KOPT-K1 (cell line): Measurements from ENCODE around the gene C2CD4C.
"Not testable (repeated sequence)": the region's sequence is repeated elsewhere in the genome, so short reads cannot be mapped to it uniquely, and the experiment has no call there.

Experiments
- H3K27ac ChIP-seq: fragments of 200-600 bp; sonication (generic); 2 replicates; pipeline ENCODE4 v1.5.1; 2016; ENCODE audit warnings: antibody characterized with exemption, mild to moderate bottlenecking, low read depth, low read length; ENCODE audit not compliant: poor library complexity, severe bottlenecking
- H3K36me3 ChIP-seq: fragments of 200-600 bp; sonication (generic); 2 replicates; pipeline ENCODE4 v1.5.1; 2017; ENCODE audit warnings: antibody characterized with exemption, mild to moderate bottlenecking, low read length, moderate library complexity; ENCODE audit not compliant: insufficient read depth
- H3K9me3 ChIP-seq: fragments of 200-600 bp; sonication (generic); 2 replicates; pipeline ENCODE4 v1.5.1; 2017; ENCODE audit warnings: antibody characterized with exemption, low read length, mild to moderate bottlenecking; ENCODE audit not compliant: insufficient read depth, poor library complexity, severe bottlenecking

Gene C2CD4C

DNA sequence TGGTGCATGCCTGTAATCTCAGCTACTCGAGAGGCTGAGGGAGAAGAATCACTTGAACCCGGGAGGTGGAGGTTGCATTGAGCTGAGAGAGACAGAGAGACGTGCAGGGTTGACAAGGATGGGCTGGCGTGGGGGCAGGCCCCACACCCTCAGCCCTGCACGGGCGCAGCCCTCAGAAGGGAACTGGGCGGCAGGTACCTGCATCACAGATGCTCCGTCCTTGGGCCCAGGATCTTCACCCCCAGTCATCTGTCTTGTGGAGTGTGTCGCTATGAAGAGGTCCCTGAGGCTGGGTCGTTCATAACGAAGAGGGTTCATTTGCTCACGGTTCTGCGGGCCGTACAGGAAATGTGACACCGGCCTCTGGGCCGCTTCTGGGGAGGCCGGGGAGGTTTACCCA lies 20.3 kb downstream of the C2CD4C start:
- Histone ChIP-seq H3K27ac (no peak overlapping the region), H3K36me3 (no peaks in the 10 kb centered on the region), H3K9me3 (no peaks in the 10 kb centered on the region)

DNA sequence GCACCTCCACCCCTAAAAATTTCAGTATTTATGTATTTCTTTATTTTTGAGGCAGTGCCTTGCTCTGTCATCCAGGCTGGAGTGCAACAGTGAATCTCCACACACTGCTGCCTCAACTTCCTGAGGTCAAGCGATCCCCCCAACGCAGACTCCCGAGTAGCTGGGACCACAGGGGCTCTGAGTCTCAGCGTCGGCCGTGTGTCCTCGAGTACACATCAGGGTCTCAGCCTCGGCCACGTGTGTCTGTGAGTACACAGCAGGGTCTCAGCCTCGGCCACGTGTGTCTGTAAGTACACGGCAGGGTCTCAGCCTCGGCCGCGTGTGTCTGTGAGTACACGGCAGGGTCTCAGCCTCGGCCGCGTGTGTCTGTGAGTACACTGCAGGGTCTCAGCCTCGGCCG lies 21.2 kb downstream of the C2CD4C start:
- H3K36me3 ChIP-seq, result no peaks in the 10 kb centered on the region
- no peaks in the 10 kb centered on the region for H3K9me3 ChIP-seq
- no peak overlapping the region for H3K27ac ChIP-seq

DNA sequence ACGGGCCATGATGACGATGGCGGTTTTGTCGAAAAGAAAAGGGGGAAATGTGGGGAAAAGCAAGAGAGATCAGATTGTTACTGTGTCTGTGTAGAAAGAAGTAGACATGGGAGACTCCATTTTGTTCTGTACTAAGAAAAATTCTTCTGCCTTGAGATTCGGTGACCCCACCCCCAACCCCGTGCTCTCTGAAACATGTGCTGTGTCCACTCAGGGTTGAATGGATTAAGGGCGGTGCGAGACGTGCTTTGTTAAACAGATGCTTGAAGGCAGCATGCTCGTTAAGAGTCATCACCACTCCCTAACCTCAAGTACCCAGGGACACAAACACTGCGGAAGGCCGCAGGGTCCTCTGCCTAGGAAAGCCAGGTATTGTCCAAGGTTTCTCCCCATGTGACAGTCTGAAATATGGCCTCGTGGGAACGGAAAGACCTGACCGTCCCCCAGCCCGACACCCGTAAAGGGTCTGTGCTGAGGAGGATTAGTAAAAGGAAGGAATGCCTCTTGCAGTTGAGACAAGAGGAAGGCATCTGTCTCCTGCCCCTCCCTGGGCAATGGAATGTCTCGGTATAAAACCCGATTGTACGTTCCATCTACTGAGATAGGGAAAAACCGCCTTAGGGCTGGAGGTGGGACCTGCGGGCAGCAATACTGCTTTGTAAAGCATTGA lies 22.2 kb downstream of the C2CD4C start:
- H3K27ac ChIP-seq, H3K9me3 ChIP-seq, H3K36me3 ChIP-seq: not testable (repeated sequence)

DNA sequence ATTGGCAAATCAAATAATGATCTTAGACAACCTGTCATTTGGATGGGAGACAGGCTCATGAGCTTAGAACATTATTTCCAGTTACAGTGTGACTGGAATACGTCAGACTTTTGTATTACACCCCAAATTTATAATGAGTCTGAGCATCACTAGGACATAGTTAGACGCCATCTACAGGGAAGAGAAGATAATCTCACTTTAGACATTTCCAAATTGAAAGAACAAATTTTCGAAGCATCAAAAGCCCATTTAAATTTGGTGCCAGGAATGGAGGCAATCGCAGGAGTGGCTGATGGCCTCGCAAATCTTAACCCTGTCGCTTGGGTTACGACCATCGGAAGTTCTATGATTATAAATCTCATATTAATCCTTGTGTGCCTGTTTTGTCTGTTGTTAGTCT lies 22.8 kb downstream of the C2CD4C start:
- H3K27ac ChIP-seq, H3K9me3 ChIP-seq, H3K36me3 ChIP-seq: not testable (repeated sequence)

DNA sequence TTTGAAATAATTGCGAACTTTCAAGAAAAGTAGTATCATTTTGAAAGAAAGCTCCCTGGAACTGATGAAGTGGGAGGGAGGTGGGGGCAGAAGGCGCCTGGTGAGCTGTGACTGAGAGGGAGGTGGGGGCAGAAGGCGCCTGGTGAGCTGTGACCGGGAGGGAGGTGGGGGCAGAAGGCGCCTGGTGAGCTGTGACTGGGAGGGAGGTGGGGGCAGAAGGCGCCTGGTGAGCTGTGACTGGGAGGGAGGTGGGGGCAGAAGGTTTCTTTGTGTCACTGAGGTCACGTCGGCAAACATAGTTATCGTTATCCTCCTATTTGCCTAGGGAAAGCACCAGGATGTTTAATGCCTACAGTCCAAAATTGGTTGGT lies 24.2 kb downstream of the C2CD4C start:
- no peak overlapping the region for H3K27ac ChIP-seq
- no peaks in the 10 kb centered on the region for H3K9me3 ChIP-seq
- no peaks in the 10 kb centered on the region for H3K36me3 ChIP-seq

DNA sequence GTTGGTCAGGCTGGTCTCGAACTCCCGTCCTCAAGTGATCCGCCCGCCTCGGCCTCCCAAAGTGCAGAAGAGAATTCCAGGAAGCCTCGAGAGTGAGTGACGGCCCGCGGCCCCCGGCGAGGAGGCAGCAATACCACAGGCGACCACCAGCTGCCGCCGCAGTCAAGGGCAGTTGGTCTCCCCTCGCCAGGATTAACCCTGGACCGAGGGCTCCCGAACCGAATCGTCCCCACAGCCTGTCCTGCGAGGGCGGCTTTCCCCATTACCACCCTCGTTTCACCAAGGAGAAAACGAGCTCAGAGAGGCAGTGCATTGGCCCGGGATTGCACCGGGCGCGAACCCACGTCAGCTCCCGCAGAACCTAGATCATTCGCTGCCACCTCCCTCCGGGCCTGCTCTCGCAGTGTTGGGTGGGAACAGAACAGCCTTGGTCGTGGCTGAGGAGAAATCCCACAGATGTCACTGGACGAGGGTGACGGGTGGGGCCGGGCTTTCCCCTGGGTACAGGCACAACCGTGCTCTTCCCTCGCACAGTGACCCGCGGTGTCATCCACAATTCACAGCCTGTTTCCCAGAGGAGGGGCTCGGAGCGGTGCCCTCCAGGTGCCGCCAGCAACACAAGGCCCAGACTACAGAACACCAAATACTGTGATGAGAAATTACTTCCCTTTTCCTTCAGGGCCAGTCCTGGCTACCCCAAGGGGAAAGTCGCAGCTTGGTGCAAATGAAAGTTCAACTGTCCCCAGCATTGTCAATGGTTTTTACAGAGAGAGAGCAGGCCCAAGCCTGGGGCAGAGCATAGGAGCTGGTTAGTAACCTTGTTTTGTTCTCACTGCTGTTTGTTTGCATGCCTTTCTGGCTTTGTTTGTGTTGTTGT lies 24.8 kb downstream of the C2CD4C start:
- Histone ChIP-seq H3K36me3 (no peaks in the 10 kb centered on the region), H3K27ac (no peak overlapping the region), H3K9me3 (no peaks in the 10 kb centered on the region)

DNA sequence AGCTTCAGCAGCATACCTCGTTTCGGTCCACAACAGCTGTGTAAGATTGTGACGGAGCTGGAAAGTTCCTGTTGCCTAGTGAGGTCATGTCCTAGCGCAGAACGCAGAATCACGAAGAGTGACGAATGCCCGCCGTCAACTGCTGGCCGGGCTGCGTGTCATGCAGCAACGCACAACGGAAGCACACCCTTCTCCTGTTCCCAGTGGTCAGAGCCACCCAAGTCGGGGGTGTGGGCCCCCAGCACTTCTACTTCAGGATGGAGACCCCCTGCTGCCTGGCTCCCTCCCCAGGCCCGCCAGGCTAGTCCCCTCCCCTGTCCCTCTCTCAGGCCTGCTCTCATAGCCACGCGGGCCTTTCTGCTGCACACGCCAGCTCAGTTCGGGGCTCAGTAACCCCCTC lies 25.9 kb downstream of the C2CD4C start:
- Histone ChIP-seq H3K36me3 (no peaks in the 10 kb centered on the region), H3K9me3 (no peaks in the 10 kb centered on the region), H3K27ac (no peak overlapping the region)

DNA sequence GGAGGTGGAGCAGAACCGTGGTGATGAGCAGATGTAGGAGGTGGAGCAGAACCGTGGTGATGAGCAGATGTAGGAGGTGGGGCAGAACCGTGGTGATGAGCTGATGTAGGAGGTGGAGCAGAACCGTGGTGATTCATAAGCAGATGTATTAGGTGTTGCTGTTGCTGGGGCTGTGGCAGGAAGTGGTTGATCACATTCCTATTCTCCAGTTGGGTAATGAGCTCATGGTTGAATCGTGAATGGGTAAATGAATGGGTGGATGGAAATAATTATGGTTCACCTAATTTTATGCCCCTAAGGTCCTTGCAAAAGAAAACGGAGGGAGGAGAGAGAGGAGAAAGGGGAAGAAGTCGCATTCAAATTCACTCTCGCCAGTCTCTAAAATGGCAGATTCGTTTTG lies 26.4 kb downstream of the C2CD4C start:
- not testable (repeated sequence) for H3K27ac ChIP-seq, H3K36me3 ChIP-seq, H3K9me3 ChIP-seq

DNA sequence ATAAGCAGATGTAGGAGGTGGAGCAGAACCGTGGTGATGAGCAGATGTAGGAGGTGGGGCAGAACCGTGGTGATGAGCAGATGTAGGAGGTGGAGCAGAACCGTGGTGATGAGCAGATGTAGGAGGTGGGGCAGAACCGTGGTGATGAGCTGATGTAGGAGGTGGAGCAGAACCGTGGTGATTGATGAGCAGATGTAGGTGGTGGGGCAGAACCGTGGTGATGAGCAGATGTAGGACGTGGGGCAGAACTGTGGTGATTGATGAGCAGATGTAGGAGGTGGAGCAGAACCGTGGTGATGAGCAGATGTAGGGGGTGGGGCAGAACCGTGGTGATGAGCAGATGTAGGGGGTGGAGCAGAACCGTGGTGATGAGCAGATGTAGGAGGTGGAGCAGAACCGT lies 27.0 kb downstream of the C2CD4C start:
- not testable (repeated sequence) for H3K36me3 ChIP-seq, H3K27ac ChIP-seq, H3K9me3 ChIP-seq

DNA sequence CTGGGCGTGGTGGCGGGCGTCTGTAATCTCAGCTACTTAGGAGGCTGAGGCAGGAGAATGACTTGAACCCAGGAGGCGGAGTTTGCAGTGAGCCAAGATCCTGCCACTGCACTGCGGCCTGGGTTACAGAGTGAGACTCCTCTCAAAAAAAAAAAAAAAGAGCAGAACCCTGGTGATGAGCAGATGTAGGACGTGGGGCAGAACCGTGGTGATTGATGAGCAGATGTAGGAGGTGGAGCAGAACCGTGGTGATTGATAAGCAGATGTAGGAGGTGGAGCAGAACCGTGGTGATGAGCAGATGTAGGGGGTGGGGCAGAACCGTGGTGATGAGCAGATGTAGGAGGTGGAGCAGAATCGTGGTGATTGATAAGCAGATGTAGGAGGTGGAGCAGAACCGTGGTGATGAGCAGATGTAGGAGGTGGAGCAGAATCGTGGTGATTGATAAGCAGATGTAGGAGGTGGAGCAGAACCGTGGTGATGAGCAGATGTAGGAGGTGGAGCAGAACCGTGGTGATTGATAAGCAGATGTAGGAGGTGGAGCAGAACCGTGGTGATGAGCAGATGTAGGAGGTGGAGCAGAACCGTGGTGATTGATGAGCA lies 28.2 kb downstream of the C2CD4C start:
- H3K9me3 ChIP-seq, H3K27ac ChIP-seq, H3K36me3 ChIP-seq: not testable (repeated sequence)

DNA sequence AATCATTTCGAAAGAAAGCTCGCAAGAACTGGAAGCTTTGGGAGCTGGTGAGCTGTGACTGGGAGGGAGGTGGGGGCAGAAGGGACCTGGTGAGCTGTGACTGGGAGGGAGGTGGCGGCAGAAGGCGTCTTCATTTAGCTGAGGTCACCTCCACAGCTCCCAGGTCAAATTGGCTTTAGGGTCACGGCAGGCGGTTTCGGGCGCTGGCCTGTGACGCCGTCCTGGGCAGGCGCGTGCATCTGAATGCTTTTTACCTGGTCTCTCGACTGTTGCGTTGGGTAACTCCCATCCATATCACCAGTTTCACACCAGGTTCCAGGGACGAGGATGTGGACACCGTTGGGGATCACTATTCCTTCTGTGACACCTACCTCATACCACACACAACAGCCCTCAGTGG lies 29.2 kb downstream of the C2CD4C start:
- no peak overlapping the region for H3K27ac ChIP-seq
- H3K36me3 ChIP-seq, result no peaks in the 10 kb centered on the region
- no peaks in the 10 kb centered on the region for H3K9me3 ChIP-seq

DNA sequence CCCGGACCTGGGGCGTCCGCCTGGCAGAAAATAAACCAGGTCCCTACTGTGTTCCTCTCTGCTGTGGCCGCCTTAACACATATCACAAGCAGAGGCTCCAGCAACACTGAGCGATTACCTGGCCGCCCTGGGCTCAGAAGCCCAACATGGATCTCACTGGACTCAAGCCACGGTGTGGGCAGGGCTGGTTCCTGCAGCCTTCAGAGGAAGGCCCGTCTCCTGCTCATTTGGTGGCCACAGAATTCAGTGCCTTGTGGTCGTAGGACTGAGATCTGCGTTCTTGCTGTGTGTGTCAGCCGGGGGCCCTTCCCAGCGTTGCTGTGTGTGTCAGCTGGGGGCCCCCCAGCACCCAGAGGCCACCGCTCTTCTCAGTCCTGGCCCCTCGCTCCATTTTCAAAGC lies 30.2 kb downstream of the C2CD4C start:
- Histone ChIP-seq H3K9me3 (no peaks in the 10 kb centered on the region), H3K36me3 (no peaks in the 10 kb centered on the region), H3K27ac (no peak overlapping the region)

DNA sequence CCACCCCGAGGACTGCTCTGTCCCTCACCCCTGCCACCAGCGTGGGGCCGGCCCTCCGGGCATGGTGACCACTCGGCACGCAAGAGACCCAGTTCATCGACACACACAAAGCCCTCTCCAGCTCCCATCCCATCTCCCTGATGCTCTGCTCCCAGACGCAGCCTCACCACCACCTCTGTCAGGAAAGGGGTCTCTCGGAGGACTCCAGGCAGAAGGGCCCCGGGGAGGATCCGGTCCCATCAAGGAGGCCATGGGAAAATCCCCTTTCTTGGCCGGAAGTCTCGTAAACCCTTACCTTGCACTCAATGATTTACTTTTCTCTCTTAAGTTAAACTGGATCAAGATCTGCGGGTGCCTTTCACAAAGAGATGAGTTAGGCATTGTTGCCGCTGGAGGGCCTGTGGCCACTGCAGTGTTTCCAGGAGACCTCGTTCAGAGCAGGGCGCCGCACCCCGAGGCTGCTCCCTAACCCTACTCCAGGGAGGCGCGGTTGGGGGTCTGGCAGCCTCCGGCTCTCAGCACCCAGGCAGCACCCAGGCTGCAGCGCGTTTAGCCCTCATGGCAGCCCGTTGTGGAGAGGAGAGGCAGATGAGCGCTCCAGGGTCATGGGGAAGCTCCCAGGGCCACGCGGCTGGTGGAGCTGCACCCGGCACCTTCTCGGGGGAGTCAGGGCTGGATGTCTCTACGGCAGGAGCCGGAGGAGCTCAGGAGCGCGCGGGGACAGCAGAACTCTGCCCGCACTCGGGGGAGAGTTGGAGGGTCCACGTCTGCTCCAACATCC lies 31.0 kb downstream of the C2CD4C start:
- no peak overlapping the region for H3K27ac ChIP-seq
- no peaks in the 10 kb centered on the region for H3K9me3 ChIP-seq
- H3K36me3 ChIP-seq, result no peaks in the 10 kb centered on the region

DNA sequence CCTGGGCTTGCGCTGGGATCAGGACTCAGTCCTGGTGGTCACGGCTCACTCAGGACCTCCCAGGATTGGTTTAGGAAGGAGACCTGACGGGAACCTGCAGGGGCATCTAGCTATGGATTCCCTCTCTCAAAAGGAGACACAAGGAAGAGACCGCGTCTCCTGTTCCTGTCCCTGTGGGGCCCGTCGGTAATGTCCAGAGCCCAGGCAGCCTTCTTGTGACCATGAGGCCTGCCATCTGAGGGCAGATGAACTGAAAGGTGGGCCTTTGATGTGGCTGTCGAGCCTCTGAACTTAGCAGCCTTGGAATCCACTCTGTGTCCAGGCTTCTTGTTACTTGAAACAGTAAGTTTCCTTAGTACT lies 32.9 kb downstream of the C2CD4C start:
- H3K36me3 ChIP-seq, result no peaks in the 10 kb centered on the region
- H3K9me3 ChIP-seq, result no peaks in the 10 kb centered on the region

DNA sequence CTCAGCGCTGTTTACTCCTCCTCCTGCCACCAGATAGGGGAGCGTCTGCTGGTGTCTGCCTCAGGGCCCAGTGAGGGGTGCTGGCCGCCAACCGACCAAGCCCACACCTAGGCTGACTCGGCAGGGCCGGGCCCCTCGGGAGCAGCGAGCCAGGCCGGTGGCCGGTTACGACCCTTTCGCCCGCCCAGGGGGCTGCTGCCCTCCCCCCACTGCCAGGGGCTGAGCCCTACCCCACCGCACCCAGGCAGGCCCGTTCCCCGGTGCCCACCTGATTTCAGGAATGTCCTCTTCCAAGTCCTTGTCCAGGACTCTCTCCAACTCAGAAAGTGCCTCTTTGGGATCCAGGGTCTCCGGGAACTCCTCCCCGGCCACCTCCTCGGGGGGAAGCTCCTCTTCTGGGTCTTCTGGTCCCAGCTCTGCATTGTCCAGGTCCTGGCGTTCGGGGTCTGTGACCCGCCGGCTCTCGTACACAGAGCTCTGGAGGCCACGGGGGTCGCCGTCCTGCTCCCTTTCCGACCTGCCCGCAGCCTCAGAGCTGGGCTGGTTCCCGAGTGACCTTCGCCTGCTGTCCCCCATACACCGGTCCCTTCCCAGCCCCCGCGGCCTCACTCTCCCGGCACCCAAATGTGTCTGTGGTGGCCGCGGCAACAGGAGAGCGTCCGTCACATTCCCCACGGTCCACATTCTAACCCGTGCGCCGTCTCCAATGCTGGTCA lies 33.4 kb downstream of the C2CD4C start:
- Histone ChIP-seq H3K36me3 (no peaks in the 10 kb centered on the region), H3K9me3 (no peaks in the 10 kb centered on the region), H3K27ac (no peak overlapping the region)

More for the DNA sequence above, 32.9 kb downstream of the C2CD4C start:
- H3K27ac ChIP-seq, result no peak overlapping the region
